GM19035 (cell line): Measurements from ENCODE around the gene SIRT7.

ENCODE experiments used
- ATAC-seq: cut with Tn5 transposase; IDR thresholded peaks from one replicate; pipeline ENCODE4 v1.9.1; 2021; ENCODE audit not compliant: unreplicated experiment

The SIRT7 gene

DNA sequence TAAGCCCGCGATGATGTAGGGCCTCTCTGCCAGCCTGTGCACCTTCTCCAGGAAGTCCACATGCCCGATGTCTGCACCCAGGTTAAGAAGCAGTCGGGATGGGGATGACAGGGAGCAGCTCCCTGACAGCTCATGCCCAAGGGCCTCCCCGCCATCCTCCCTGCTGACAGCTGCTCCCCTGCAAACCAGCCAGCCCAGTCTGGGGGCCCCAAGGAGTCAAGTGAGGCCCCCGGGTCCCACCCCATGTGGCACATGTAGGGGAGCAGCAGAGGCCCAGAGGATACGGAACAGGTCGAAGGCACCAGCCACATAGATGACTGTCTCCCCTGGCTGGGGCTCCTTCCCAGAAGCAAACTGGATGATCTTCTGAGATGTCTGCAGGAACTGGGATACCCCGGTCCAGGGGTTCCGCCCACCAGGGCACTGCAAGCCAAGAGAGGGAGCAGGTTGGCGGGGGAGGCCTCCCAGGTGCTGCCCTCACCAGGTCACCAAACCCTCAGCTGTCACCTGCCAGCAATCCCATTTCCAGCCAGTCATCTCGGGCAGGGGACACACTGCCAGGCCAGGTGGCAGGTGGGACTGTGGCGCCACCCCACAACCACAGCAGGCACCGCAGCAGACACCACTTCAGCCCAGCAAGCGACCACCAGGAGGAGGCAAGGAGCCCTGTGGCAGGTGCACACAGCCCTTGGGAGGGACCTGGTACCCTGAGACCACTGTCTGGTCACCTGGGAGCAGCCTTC, 11.3 kb downstream of the SIRT7 start:
- ATAC-seq, result no peak

DNA sequence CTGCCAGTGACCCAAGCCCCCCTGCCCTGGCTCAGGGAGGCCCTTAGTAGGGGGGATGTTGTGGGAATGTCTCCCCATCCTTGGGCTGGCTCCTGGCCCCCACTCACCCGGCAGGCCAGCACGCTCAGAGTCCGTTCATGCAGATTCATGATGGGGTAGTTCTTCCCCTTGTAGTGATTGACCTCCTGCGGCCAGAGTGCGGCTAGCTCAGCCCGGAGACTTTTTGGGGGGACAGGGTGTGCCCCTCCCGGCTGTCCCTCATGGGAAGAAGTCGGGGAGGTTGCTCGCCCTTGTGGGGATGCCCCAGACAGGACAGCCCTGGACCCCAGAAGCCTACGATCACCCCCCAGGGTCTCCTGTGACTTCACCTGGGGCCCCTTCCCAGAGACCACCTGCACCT, 12.0 kb downstream of the SIRT7 start:
- no peak for ATAC-seq

DNA sequence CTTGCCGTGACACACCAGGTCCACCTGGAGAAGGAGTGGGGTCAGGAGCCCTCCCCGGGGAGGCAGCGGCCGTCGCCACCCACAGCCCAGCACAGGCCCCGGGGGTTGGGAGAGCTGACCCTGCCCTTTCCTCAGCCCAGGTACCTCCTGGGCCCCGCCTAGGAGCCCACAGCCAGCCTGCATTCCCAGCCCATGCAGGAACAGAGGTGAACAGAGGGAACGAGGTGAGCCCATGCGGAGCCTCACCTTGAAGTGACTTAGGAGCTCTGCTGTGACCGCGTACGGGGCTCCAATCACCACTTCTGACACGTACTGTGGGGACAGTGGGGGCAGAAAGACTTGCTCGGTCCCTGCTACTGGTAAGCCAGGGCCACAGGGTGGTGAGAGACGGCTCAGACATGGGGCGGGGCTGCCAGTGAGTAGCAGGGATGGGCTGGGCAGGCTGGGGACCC, 12.5 kb downstream of the SIRT7 start:
- no peak for ATAC-seq

DNA sequence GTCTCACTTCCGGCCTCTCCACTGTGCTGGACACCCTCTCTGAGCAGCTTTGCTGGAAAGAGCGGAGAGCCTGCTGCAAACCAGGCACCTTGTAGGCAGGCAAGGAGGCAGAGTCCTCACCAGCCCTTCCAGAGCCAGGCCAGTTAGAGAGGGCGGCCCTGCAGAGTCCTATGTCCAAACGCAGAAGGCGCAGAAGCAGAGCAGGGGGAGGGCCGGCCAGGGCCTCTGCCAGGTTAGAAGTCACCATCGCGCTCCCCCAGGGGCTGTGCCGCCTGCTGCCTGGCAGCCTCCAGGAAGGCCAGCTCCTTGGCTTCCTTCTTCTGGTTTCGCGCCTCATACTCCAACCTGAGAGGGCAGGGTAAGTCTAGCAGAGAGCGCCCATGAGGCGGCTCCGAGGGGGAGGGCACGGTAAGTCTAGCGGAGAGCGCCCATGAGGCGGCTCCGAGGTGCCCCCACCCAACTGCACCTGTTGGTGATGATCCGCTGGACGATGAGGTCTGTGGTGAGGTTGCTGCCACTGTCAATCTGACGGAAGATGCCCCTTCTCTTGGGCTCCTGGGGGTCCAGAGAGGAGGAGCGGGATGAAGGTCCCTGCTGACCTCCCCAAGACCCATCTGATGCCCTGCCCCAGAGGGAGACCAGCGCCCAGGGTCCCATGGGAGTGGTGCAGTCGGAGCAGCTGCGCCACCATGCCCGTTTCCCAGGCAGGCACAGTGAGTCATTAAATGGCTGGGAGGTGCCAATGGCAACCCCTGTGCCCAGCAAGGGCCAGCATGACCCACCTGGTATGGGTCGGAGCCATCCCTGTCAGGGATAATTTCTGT, 13.2 kb downstream of the SIRT7 start:
- ATAC-seq, result no peak

DNA sequence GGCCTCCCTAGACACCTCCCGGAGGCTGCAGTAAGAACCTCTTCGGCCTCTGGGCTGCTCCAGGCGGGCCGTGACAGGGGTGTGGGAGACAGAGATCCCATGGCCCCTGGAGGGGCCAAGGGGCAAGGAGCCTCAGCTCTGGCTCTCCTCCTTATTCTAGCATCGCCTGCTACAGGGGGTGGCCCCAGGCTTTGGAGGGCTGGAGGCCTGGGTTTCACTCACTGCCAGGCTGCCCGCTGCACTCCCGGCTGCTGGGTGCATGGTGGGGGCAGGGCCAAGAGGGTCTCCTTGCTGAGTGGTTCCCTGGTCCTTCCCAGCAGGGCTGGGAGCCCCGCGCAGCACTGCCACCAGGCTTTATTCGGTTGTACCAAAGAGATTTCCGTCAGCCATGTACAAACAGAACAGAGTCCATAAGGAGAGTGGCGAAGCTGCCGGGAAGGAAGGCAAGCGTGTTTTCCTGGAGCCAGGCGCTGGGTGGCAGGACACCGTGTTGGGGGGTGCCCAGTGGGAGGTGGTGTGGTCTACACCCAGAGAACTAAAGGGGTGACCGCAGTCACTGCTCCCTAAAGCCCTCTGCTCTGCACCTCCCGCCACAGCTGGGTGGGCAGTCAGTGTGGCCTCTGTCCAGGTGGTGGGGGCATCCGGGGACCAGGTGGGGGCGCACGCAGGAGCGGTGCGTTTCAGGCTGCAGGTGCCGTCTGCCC, 13.9 kb downstream of the SIRT7 start:
- ATAC-seq, result no peak

DNA sequence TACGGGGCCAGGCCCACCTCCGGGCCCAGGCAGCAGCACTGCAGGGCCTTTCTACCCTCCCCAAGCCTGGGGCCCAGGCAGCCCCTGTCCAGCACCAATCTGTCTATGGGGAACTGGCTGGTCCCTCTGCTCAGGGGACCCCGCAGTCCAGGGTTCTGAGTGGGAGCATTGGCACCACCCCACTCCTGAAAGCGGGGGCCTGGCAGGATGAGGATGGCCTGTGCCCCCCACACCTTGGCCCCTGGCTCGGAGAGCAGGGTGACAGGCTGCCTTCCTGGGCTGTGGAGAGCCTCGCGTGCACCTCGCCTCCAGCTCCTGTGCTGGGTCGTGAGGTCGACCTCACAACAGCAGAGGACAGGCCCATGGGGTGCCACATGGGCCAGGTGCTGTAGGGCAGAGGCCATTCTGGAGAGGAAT, 14.6 kb downstream of the SIRT7 start:
- ATAC-seq, result no peak

DNA sequence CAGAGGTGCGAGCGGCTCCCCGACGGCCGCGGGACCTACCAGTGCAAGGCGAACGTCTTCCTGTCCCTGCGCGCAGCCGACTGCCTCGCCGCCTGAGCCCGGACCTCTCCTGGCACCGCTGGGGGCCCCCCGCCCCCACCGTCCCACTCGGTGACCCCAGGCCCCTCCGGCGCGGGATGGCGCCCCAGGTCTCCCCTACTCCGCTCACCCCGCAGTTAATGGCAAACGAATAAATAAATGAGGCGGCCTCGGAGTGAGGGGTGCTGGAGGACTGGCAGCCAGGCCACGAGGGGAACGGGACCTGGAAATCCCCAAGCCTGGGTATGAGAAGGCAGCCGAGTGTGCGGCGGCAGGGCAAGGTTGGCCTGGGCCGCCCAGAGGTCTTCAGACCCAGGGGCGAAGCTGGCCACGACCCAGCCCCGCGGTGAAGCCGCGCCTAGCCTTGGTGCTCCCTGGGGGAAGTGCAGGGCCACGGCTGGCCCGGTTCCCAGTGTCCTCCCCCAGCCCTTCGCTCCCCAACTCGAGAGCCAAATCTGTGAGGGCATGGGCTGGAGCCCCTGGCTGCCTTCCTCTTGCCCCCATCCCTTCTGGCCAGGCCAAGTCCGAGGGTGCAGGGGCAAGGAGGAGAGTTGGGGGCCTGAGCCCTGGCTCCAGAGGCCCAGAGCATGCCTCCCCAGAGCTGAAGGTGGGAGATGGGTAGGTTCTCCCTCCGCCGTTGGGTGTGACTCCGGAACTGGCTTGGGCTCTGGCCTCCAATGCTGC, 15.1 kb downstream of the SIRT7 start:
- ATAC-seq, result no peak

DNA sequence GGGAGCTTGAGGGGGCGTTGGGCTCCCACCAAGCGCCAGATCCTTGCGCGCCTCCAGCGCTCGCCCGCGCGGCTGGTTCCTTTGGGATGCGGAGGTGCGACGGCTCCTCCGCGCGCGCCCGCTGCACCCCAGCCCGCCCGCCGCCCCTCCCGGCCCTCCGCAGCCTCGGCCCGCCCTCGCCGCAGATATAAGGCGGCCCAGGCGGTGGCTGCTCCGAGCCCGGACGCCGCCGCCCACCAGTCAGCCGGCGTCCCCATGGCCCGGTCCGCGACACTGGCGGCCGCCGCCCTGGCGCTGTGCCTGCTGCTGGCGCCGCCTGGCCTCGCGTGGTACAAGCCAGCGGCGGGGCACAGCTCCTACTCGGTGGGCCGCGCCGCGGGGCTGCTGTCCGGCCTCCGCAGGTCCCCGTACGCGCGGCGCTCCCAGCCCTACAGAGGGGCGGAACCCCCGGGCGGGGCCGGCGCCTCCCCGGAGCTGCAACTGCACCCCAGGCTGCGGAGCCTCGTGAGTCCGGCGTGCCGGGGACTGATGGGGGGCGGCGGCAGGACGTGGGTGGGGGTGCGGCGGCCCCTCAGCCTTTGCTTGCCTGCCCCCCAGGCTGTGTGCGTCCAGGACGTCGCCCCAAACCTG, 15.8 kb downstream of the SIRT7 start, which contains the start of gene NPB:
Gene NPB (plus strand): TSS at position 216 of the 630 bp plus-strand sequence. CDS start 40 bp downstream, at position 256.
- ATAC-seq, result no peak

DNA sequence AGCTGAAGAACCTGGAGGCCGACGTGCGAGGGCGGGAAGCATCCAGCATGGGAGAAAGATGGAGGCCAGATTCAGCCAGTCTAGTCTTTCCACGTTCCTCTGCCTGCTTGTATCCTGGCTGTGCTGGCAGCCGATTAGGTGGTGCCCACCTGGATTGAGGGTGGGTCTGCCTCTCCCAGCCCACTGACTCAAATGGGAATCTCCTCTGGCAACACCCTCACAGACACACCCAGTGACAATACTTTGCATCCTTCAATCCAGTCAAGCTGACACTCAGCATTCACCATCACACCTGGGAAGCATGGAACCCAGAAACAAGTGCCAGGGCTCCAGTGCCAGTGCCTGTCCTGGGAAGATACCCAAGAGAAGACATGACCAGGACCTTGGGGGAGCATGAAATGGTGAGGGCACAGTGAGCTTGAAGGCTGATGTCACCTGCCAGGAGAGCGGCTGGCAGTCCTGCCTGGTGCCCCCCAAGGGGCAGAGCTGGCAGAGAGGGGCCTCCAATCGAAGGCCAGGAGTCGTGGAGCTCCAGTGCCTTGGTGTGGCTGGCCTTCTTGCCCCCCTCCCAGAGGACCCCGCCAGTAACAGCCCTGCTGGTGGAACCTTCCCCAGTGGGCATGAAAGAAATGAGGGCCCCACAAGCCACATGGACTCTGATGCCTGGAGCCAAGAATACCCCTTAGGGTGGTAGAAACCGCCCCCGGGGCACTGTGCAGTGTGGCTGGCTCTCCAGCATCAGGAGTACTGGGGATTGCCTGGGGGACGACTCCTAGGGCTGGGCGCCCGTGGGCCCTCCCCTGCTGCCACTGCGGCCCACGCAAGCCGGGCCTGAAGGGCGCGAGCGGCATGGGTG, 16.6 kb downstream of the SIRT7 start:
- ATAC-seq, result no peak

DNA sequence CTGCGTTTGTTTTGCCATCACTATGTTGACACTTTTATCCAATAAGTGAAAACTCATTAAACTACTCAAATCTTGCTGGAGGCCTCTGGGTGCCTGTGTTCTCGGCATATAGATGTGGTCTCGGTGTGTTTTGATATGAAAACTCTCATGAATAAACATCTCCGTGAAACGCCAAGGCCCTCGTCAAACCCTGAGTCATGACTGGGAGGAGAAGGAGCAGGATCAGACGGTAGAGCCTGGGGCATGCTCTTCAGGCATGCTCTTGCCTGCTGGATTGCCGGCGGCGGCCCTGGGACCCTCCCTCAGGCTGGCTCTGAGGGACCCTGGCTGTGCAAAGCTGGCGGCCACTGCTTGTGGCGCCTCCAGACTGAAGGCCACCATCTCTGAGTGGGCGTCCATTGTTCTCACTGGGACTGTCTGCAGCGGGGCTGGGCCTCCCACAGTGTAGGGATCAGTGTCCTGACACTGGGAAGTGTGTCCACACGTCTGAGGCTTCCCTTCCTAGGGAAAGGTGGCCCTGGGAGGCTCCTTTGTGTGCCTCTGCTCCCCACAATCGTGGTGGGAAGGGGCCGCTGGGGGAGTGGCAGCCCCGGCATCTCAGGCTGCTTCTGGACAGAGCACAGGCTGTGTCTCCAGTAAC, 17.7 kb downstream of the SIRT7 start:
- ATAC-seq, result no peak

DNA sequence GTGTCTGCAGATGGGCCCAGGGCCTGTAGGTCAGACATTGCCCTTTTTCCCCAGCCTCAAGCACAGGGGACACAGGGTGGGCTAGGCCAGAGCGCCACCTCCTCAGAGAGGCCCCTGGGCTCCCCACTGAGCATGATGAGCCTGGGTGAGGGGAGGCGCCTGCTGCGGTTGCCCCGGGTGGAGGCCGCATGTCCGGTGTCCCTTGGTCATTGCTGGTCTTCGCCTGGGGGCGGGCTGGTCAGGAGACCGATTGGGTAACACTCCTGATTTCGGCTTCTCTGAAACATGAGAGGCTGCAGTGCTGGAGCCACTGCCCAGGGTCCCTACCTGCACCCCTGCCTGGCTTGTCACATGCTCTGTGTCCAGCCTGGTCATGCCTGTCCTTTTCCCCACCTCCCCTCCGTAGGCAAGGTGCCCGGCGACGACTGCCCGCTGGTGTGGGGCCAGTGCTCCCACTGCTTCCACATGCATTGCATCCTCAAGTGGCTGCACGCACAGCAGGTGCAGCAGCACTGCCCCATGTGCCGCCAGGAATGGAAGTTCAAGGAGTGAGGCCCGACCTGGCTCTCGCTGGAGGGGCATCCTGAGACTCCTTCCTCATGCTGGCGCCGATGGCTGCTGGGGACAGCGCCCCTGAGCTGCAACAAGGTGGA, 18.3 kb downstream of the SIRT7 start:
- no peak for ATAC-seq

DNA sequence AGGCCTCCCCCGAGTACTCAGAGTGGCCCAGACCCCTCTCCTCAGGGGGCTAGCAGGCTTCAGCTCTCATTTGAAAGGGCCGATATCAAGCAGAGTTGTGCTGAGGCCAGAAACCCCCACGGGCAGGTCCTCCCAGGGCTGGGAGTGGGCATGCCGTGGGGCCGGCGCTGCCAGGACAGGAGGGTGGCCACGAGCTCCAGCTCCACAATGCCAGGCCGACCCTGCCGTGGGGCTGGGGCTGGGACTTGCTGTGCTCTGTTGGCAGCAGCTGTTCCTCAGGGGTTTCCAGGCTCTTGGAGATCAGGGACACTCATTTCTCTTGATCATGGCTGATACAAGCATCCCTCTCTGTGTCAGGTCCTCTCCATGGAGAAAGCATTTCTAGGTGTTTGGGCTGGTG, 19.1 kb downstream of the SIRT7 start:
- no peak for ATAC-seq

DNA sequence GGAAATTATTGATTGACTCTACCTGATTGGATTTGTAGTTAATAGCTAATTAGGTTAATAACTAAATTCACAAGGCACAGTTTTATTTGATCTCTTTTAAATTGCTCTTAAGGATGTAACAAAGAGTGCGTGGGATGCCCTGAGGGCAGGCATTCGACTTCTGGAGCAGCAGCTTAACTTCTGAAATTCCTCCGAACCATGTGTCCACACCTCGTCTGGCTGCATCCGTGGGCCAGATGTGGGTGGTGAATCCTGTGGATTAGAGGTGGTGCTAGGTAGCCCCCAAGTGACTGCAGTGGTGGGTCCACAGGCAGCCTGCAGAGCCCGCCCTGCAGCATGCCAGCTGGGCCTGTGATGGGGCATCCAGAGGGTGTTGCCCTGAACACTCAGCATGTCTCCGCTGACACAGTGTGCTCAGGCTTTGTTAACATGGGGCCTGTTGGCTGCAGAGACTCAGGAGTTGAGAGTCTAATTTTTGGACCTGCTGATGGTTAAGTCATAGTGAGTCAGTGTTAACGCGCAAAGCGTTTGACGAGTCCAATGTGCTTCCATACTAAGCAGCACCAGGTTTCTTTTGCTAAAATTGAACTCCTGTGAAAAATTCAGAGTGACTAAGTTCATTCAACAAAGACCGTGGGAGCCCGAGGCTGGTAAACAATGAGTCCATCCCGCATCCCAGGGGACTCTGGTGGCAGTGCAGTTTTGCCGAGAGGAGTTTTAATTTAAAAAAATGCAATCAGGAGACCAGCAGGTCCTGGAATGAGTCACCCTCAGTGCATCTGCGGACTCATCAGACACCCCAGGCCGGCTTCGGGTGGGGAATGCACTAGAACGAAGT, 19.7 kb downstream of the SIRT7 start:
- no peak for ATAC-seq

DNA sequence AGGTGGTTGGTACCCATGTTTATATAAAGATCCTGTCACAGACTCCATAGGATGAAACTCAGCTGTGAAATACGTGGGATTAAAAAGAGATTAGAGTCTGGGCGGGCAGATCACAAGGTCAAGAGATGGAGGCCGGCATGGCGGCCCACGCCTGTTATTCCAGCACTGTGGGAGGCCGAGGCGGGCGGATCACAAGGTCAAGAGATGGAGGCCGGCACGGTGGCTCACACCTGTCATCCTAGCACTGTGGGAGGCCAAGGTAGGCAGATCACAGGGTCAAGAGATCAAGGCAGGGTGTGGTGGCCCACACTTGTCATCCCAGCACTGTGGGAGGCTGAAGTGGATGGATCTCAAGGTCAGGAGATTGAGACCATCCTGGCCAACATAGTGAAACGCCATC, 22.6 kb downstream of the SIRT7 start:
- ATAC-seq, result no peak

DNA sequence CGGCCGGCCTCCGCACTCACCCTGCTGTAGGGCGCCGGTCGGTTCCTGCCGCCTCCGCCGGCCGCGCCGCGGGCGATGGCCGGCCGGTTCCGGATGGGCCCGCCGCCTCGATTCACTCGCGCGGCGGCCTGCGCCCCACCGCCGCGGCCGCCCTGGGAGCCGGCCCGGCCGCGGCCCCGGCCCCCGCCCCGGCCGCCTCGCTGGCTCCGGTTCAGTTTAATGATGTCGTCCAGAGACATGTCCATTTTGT, 26.7 kb downstream of the SIRT7 start:
- no peak for ATAC-seq

DNA sequence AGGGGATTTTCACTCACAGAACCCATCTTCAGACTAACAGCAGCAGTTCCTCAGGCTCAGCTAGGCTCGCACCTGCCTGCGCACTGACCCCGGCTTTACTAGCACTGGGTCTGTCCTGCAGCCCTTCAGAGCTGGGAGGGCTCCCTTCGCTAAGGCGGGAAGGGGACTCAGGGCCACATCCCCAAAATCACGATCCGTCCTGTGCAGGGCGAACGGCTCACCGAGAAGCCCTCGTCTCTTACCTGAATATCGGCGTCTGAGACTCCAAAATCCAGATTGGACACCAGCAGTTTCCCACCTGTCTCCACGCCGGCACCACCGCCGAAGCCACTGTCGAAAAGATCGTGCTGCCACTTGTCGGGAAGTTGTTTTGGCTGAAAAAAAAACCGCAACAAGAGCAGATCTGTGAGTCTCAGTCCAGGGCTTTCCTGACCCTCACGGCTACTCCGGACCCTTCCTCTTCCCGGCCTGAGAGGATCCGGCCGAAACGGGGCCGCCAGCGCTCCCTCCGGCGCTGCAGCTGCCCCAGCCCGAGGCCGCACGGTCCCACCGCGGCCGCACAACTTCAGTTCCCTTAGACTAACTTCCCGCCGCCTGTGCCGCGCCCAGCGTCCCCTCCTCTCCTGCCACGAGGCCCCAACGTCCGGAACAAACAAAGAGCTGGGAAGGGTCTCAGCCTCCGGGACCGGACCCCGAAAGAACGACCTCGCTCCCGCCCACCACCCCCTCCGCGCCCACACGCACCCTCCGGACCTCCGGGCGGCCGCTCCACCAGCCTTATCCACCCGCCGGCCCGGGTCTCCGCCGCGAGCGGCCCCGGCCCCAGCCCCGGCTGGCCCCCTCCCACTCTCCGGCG, 27.3 kb downstream of the SIRT7 start:
- no peak for ATAC-seq

DNA sequence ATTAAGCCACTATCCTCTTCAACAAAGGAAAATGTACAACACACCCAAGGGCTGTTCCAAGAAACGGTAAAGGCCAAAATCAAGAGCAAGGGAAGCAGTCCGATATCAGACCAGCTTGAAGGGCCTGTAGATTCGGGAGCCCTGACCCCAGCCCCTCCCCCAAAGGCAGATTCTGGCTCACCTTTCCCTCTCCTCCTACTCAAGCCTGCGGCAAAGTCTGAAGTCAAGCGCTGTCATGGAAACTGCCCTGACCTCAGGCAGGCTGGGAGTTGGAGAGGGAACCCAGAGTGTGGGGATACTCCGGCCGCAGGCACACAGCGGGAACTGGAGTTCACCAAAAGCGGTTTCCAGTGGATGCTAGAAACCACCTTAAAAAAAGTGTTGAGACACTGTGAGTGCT, 28.4 kb downstream of the SIRT7 start:
- ATAC-seq, result no peak
